GM18951 (cell line): Measurements from ENCODE around the gene OR1S1.
"Not testable (repeated sequence)": the region's sequence is repeated elsewhere in the genome, so short reads cannot be mapped to it uniquely, and the experiment has no call there.

ENCODE experiments used
- POLR2A ChIP-seq: IDR thresholded peaks from 4 replicates; pipeline ENCODE4 v1.6.1; 2011; ENCODE audit warnings: mild to moderate bottlenecking; ENCODE audit not compliant: insufficient read length, insufficient read depth; ENCODE audit errors: extremely low read depth
- in situ Hi-C: fragments of 300-500 bp; cut with MboI; formaldehyde crosslinking; loops from one replicate; pipeline ENCODE4 v1.12.0; 2022; ENCODE audit warnings: low sequenced_read_pairs, mixed read lengths, inconsistent platforms; ENCODE audit not compliant: unreplicated experiment

The OR1S1 gene

GRCh38 chr11:58212420-58212819 is at the start of gene OR1S1:
Gene OR1S1 (plus strand): TSS chr11:58212720.
- in situ Hi-C loops = not testable (repeated sequence)

GRCh38 chr11:58164389-58164788 is 48.1 kb upstream of the OR1S1 start:
- no peak for TF ChIP-seq POLR2A
- in situ Hi-C loops = no loop called here

- in situ Hi-C loops = no loop called here
These were observed 47.5 kb upstream of the OR1S1 start for GRCh38 chr11:58164990-58165389.

DNA sequence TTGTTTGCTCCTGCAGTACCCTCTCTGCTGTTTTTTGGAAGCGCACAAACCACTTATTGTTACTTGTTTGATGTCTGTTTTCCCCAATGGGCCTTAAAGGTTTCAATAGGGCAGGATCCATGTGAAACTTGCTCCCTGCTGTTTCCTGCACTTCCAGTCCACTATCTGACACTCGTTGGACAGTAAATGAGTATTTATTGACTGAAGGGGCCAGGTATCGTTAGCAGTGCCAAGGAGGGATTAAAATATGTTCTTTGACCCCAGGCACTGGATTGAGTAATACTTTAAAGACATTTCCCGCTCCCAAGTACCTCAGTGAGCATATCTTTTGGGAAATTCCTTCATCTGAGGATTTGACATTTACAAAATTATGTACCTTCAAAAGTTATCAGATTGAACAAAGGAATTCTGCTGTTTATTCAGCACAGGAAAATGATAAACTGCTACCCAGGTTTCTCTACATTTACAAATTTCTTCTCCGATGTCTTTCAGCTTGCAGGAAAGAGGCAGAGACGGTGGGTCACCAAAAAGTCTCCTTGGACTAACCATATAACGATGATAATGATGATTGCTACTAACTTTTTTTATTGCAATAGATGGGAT is 46.9 kb upstream of the OR1S1 start:
- no peak for TF ChIP-seq POLR2A
- in situ Hi-C loops = no loop called here

More at GRCh38 chr11:58164990-58165389, 47.5 kb upstream of the OR1S1 start:
- TF ChIP-seq POLR2A = no peak

GRCh38 chr11:58177409-58178054 is 35.0 kb upstream of the OR1S1 start:
- TF ChIP-seq POLR2A = no peak
- in situ Hi-C loops = no loop called here

DNA sequence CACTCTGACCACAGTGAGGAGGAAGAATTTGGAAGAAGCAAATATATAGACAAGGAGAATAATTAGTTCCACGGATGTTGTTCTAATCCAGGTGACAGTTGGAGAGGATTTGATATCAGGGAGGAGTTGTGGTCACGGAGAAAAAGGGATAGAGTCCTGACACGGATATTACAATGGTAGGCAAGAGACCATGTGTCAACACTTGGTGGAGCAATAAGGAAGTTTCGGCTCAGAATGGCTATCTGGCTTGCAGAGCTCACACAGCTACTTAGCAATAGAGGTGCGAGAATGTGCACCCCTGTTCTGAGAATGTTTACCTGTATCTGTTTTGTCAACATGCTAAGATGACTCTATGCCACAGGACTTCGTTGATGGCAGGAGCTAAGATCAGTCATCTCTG is 34.1 kb upstream of the OR1S1 start:
- no peak for TF ChIP-seq POLR2A
- in situ Hi-C loops = no loop called here

DNA sequence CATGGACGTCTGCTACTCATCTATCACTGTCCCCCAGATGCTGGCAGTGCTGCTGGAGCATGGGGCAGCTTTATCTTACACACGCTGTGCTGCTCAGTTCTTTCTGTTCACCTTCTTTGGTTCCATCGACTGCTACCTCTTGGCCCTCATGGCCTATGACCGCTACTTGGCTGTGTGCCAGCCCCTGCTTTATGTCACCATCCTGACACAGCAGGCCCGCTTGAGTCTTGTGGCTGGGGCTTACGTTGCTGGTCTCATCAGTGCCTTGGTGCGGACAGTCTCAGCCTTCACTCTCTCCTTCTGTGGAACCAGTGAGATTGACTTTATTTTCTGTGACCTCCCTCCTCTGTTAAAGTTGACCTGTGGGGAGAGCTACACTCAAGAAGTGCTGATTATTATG is 32.9 kb upstream of the OR1S1 start:
- in situ Hi-C loops = no loop called here
- no peak for TF ChIP-seq POLR2A

DNA sequence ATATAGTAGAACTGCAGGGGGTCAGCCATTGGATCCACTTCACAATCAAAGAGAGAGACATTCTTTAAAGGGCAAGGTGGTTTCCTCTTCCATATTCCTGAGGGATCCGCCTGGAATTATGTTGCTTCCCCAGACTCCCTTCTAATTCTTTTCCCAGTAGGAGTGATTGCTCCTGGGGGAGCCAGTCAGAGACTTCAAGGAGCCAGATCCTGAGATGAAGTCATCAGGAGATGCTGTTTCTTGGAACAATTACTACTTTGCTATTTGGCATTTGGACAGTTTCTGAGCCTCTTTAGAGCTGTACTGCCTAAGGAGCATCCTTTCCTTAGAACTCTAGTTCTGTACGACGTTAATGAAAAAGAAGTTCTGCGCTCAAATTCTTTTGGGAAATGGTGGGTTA is 25.6 kb upstream of the OR1S1 start:
- in situ Hi-C loops = no loop called here
- no peak for TF ChIP-seq POLR2A

DNA sequence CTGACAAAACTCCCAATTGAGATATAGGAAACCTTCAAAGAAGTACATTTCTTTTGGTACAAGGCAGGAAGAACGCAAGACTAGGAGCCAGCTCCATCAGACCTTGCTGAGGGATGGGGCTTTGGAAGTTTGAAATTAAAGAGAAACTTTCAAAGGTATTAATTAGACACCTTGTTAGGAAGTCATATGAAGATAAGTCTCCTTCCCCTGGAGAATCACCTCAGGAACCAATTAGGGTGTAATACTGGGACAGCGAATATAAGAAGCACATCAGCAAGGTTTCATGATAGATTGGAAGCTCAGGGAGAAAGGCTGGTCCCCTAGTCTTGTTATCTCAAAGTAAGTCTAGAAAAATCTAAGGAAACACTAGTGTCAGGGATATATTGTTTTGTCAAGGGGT is 23.8 kb upstream of the OR1S1 start, which contains the start of gene OR9Q2:
TSS of gene OR9Q2 (plus strand) at position 301 of the 400 bp plus-strand sequence. CDS start 1,421 bp downstream, outside the sequence.
- no peak for TF ChIP-seq POLR2A
- in situ Hi-C loops = no loop called here

GRCh38 chr11:58192229-58192628 is 20.3 kb upstream of the OR1S1 start:
- in situ Hi-C loops = no loop called here
- no peak for TF ChIP-seq POLR2A

- in situ Hi-C loops = no loop called here
- no peak for TF ChIP-seq POLR2A
These were observed 19.1 kb upstream of the OR1S1 start for GRCh38 chr11:58193391-58193790.

DNA sequence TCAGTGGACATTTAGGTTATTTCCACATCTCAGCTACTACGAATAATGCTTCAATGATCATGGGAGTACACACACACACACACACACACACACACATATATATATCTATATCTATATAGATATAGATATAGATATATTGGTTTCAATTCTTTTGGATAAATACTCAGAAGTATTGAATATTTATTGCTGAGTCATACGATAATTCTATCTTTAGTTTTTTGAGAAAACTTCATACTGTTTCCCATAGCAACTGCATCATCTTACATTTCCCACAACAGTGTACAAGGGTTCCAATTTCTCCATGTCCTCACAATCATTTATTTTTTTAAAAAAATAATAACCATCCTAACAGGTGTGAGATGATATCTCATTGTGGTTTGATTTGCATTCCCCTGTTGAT is 16.6 kb upstream of the OR1S1 start:
- TF ChIP-seq POLR2A = no peak
- in situ Hi-C loops = no loop called here

DNA sequence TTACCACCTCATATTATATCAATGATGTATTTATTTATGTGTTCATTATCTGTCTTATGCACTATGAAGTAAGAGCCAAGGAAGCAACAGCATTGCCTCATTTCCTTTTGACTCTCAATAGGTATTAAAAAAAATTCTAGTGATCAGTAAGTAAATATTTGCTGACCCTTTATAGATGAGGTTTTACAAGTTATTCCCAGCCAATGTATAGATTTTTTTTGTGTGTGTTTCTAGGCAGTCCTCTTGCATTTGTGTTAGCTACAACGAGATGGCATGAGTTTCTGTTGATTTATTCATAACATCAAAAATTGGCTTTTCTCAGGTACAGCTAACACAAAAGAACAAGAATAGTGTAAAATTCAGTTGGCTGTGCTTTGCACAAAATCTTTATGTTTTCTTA is 13.2 kb upstream of the OR1S1 start:
- in situ Hi-C loops = no loop called here
- TF ChIP-seq POLR2A = no peak

DNA sequence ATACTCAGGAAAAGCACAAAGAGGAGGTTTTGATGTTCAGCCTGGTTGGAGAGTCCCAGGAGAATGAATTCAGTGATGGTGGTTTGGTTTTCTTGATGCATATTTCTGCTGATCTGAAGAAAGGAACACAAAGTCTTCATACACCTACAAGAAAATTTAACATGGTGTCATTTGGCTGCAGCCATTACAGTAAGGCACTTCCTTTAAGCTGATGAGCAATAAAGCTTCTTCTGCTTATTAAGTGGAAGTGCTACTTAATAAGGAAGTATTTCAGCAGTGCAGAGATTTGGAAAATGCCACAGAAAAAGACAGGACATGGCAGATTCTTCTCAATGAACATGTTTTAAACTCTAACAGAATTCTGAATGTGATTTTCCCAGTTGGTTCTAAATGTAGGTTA is 8.5 kb upstream of the OR1S1 start, which contains the start of gene OR1S2:
TSS of gene OR1S2 (minus strand) at position 101 of the 400 bp plus-strand sequence. CDS start at position 101, 0 bp downstream.
- in situ Hi-C loops = no loop called here

More for the DNA sequence above, 8.5 kb upstream of the OR1S1 start, which contains the start of gene OR1S2:
- no peak for TF ChIP-seq POLR2A
